GM18951 (cell line): Measurements from ENCODE around the gene DTWD2.
A peak's percentile ranks its signal among the peaks of the same experiment; 100 is the strongest.

ENCODE experiments used
- POLR2A ChIP-seq: IDR thresholded peaks from 4 replicates; pipeline ENCODE4 v1.6.1; 2011; ENCODE audit warnings: mild to moderate bottlenecking; ENCODE audit not compliant: insufficient read length, insufficient read depth; ENCODE audit errors: extremely low read depth
- in situ Hi-C: fragments of 300-500 bp; cut with MboI; formaldehyde crosslinking; loops from one replicate; pipeline ENCODE4 v1.12.0; 2022; ENCODE audit warnings: low sequenced_read_pairs, mixed read lengths, inconsistent platforms; ENCODE audit not compliant: unreplicated experiment

Gene DTWD2

GRCh38 chr5:118987988-118988865, at the start of gene DTWD2:
TSS of gene DTWD2 (minus strand) at chr5:118988547. CDS start at chr5:118988511, 36 bp downstream.
- in situ Hi-C loops, result loop anchor here (25.0 kb wide), 1 partner anchor 749 kb away; no protein-coding TSS in a partner anchor
- peak; percentile 74 for TF ChIP-seq POLR2A

GRCh38 chr5:119037496-119038215, 49.3 kb upstream of the DTWD2 start:
- in situ Hi-C loops, result no loop called here
- TF ChIP-seq POLR2A, result no peak

GRCh38 chr5:119036101-119036762, 47.9 kb upstream of the DTWD2 start:
- TF ChIP-seq POLR2A, result no peak
- in situ Hi-C loops, result no loop called here

GRCh38 chr5:119033135-119033534, 44.8 kb upstream of the DTWD2 start:
- in situ Hi-C loops, result no loop called here
- TF ChIP-seq POLR2A, result no peak

GRCh38 chr5:119032656-119033055, 44.3 kb upstream of the DTWD2 start:
- no peak for TF ChIP-seq POLR2A
- in situ Hi-C loops, result no loop called here

GRCh38 chr5:119031905-119032304, 43.6 kb upstream of the DTWD2 start:
- peak; percentile 31 for TF ChIP-seq POLR2A
- in situ Hi-C loops, result no loop called here

GRCh38 chr5:119031011-119031886, 42.9 kb upstream of the DTWD2 start:
- TF ChIP-seq POLR2A, result no peak
- in situ Hi-C loops, result no loop called here

GRCh38 chr5:119028575-119028974, 40.2 kb upstream of the DTWD2 start:
- in situ Hi-C loops, result loop anchor here (10.0 kb wide), 1 partner anchor 386 kb away; no protein-coding TSS in a partner anchor
- TF ChIP-seq POLR2A, result no peak

- in situ Hi-C loops, result loop anchor here (10.0 kb wide), 1 partner anchor 392 kb away; no protein-coding TSS in a partner anchor
- no peak for TF ChIP-seq POLR2A
Observed at GRCh38 chr5:119022773-119023172, 34.4 kb upstream of the DTWD2 start.

GRCh38 chr5:119022017-119022745, 33.8 kb upstream of the DTWD2 start:
- TF ChIP-seq POLR2A, result no peak
- in situ Hi-C loops, result loop anchor here (10.0 kb wide), 1 partner anchor 393 kb away; no protein-coding TSS in a partner anchor

- no peak for TF ChIP-seq POLR2A
- in situ Hi-C loops, result loop anchor here (10.0 kb wide), 1 partner anchor 394 kb away; no protein-coding TSS in a partner anchor
Observed at GRCh38 chr5:119021149-119021732, 32.9 kb upstream of the DTWD2 start.
